GM06990 (cell line): ENCODE results near the gene SLC7A10.
A peak's percentile ranks its signal among the peaks of the same experiment; 100 is the strongest.

Experiments used
- DNase-seq: peaks from one replicate; pipeline ENCODE4 v3.0.0-alpha.2; 2011; ENCODE audit not compliant: insufficient read length; ENCODE audit errors: extremely low read depth
- H3K27me3 ChIP-seq: replicated peaks from 2 replicates; pipeline ENCODE4 v1.6.0; 2011; ENCODE audit warnings: low read length; ENCODE audit not compliant: control insufficient read depth, insufficient read depth
- H3K36me3 ChIP-seq: 2 replicates; pipeline ENCODE4 v1.5.1; 2011; ENCODE audit warnings: low read length; ENCODE audit not compliant: control insufficient read depth, insufficient read depth
- H3K4me3 ChIP-seq: replicated peaks from 2 replicates; pipeline ENCODE4 v1.5.1; 2011; ENCODE audit warnings: low read depth, mild to moderate bottlenecking, control low read depth, low read length
- CTCF ChIP-seq: IDR thresholded peaks from 2 replicates; pipeline ENCODE4 v1.5.1; 2011; ENCODE audit warnings: low read length, control low read depth, mild to moderate bottlenecking, inconsistent platforms; ENCODE audit not compliant: insufficient read depth, poor library complexity, severe bottlenecking

Gene SLC7A10

DNA sequence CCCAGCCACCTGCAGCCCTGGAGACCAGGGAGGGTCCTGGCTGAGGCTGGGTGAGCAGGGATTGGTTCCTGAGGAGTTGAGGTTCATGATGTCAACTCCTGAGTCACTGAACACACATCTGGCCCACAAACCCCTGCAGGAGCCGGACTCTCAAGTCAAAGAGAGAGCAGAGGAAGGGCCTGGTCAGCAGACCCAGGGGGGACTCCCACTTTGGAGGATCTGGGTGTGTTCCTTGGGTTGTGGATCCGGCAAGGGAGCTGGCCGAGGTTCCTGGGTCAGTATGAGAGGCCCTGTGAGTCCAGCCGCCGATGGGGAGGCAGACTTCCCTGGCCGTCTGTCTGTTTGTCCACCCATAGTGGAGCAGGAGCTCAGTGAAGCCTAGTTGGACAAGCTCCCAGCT lies 4.0 kb downstream of the SLC7A10 start:
- Histone ChIP-seq H3K36me3 (no peaks in the 10 kb centered on the region), H3K27me3 (peaks cover 2% of the 10 kb centered on the region; the same call in 1 of the 2 replicates), H3K4me3 (no peak overlapping the region)
- TF ChIP-seq CTCF, result no peak
- DNase-seq, result no peak

- H3K27me3 ChIP-seq, result peaks cover 4% of the 10 kb centered on the region
- no peak for TF ChIP-seq CTCF
- no peak for DNase-seq
- no peaks in the 10 kb centered on the region for H3K36me3 ChIP-seq
- no peak overlapping the region for H3K4me3 ChIP-seq
Observed at GRCh38 chr19:33220735-33221134, 4.9 kb downstream of the SLC7A10 start.

DNA sequence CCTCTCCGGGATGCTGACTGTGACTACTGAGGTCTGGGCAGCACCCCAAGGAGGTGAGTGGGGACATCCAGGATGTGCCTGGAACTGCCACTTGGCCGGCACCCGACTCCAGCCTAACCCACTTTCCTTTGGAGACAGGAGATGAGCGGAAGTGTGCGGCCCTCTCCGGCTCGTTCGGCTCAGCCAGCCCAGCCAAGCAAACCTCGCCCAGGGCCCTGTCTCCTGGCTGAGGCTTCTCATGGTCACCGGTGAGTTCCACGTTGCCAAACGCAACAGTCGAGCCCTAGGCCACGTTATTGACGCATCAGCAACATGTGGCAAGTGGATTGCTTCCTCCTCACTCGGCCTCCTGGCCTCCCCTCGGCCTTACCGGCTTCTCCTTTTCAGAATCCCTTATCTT lies 5.5 kb downstream of the SLC7A10 start:
- H3K4me3 ChIP-seq, result no peak overlapping the region
- no peak for TF ChIP-seq CTCF
- no peaks in the 10 kb centered on the region for H3K36me3 ChIP-seq
- H3K27me3 ChIP-seq, result peaks cover 4% of the 10 kb centered on the region
- DNase-seq, result no peak

DNA sequence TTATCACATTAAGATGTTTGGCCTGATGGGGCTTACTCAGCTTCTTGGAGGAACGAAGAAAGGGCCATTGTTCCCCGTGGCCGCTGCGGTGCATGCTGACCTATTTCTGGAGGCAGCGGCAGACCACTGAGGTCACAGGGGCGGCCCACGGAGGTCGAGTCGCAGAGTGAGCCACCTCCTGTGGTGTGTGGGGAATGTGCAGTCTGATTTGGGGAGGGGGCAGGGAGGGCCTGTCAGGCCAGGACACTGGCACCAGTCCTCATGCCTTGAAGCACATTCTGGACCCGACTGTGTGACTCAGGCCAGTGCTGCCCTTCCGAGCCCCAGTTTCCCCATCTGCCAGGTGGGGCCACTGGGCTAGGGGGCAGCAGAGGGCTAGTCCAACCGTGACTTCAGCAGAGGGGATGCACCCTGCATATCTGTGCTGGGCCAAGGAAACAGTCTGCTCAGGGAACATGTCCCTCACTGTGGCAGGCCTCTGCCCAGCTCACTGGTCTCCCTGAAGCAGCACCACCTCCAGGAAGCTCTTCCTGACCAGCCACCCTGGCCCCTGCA lies 6.3 kb downstream of the SLC7A10 start:
- DNase-seq, result no peak
- no peaks in the 10 kb centered on the region for H3K36me3 ChIP-seq
- peak; percentile 49 for TF ChIP-seq CTCF
- H3K27me3 ChIP-seq, result peaks cover 4% of the 10 kb centered on the region
- H3K4me3 ChIP-seq, result no peak overlapping the region

DNA sequence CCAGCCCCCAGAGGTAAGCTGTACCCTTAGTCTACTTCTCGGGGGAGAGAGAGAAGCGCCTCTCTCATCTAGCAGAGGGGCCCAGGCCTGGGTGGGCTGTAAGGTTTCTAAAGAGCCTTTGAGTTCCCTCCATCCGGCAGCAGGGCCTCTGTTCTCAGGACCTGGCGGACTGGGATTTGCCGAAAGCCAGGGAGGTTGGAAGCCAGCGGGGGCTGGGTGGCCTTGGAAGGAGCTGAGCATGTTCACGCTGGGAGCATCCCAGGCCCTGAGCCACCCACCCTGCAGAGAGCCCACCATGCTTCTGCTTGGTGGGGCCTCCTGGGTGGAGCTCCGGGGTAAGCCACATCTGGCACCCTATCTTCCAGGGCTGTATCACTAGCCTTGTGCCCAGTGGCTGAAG lies 7.8 kb downstream of the SLC7A10 start:
- H3K4me3 ChIP-seq, result no peak overlapping the region
- H3K27me3 ChIP-seq, result peaks cover 4% of the 10 kb centered on the region
- TF ChIP-seq CTCF, result no peak
- DNase-seq, result no peak
- no peaks in the 10 kb centered on the region for H3K36me3 ChIP-seq
